GM21825 (cell line): Measurements from ENCODE around the gene TBC1D19.
"Not testable (repeated sequence)": the region's sequence is repeated elsewhere in the genome, so short reads cannot be mapped to it uniquely, and the experiment has no call there.

ENCODE experiments used
- ATAC-seq: cut with Tn5 transposase; IDR thresholded peaks from one replicate; pipeline ENCODE4 v1.9.1; 2021; ENCODE audit warnings: mild to moderate bottlenecking, moderate library complexity; ENCODE audit not compliant: unreplicated experiment

TBC1D19 gene

DNA sequence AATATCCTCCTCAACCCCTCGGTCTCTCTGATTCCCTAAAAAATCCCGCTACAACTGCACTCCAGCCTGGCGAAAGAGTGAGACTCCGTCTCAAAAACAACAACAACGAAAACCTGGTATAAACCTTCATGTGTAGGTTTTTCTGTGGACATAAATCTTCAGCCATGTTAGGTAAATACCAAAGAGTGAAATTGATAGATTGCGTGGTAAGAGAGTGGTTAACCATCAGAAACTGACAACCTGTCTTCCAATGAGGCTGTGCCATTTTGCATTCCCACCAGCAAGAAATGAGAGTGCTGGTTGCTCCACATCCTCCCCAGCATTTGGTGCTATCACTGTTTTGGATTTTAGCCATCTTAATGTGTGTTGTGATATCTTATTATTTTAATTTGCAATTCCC lies 10.9 kb downstream of the TBC1D19 start:
- ATAC-seq: no peak

DNA sequence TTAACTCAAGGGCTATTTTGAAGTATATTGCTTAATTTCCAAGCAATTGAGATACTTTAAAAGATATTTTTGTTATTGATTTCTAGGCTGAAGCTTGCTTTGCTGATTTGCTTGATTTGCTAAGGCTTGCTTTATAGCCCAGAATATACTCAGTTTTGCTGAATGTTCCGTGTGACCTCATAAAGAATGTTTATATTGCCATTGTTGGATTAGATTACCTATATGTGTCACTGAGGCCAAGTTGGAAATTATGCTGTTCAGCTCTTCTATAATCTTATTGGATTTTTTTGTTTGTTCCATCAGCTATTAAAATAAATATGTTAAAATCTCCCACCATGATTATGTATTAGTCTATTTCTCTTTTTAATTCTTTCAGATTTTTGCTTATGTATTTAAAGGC lies 13.0 kb downstream of the TBC1D19 start:
- no peak for ATAC-seq

- no peak for ATAC-seq
These were observed 17.3 kb downstream of the TBC1D19 start for GRCh38 chr4:26601204-26601603.

- ATAC-seq: no peak
These were observed 23.9 kb downstream of the TBC1D19 start for GRCh38 chr4:26607776-26608175.

DNA sequence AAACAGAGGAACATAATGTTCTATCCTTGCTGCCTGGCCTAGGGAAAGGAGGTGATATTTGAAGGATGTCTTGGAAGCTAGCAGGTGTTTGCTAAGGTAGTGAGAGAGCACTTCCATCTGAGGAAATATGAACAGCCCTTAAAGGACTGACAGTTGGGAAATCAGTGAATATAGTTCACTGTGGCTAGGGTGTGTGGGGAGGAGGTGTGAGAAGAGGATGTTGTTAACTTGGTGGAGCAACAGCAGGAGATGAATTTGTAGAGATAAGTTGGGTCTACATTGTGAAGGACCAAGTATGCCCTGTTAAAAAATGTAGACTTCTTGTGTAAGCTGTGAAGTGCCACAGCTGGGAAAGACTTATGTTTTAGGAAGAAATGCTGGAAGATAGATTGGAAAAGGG lies 25.5 kb downstream of the TBC1D19 start:
- ATAC-seq: no peak

- ATAC-seq: no peak
These were observed 26.0 kb downstream of the TBC1D19 start for GRCh38 chr4:26609868-26610267.

DNA sequence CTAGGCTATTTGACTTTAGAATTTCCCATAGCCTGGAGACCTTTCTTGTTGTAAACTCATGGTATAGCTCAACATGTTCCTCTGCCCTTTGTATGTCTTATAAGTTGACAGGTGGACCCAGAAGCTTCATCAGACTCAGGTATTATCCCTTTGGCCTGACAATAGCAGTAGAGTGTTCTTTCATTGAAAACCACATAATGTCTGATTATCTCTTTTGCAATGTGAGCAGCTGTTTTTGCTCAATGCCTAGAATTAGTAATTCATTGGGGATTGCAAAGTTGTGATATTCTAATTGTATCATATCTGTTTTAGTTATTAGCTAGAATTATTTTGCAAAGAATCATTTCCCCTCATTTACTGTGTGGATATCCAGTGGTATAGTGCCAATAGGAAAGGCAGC lies 27.5 kb downstream of the TBC1D19 start:
- ATAC-seq: no peak

DNA sequence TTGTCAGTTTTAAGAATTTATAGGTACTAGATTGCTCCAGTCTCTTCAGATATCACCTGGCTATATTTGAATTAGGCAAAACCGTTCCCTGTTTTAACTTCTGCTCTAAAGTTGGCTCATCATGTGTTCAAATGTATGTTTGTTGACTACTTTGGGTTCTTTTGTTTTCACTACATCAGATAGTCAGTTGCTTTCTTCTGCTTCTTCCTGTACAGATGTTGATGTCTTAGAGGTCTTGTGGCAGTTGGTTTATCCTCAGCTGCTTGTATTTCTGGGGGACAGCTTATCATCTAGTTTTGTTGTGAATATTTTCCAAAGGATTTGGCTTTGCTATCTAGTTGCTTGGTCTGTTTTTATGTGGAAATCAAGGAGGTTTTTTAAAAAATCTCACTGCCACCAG lies 28.0 kb downstream of the TBC1D19 start:
- ATAC-seq: no peak

GRCh38 chr4:26613237-26613636 lies 29.4 kb downstream of the TBC1D19 start:
- no peak for ATAC-seq

GRCh38 chr4:26613735-26614134 lies 29.9 kb downstream of the TBC1D19 start:
- ATAC-seq: no peak

- no peak for ATAC-seq
These were observed 35.9 kb downstream of the TBC1D19 start for GRCh38 chr4:26619784-26620183.

- no peak for ATAC-seq
These were observed 37.5 kb downstream of the TBC1D19 start for GRCh38 chr4:26621366-26621765.

DNA sequence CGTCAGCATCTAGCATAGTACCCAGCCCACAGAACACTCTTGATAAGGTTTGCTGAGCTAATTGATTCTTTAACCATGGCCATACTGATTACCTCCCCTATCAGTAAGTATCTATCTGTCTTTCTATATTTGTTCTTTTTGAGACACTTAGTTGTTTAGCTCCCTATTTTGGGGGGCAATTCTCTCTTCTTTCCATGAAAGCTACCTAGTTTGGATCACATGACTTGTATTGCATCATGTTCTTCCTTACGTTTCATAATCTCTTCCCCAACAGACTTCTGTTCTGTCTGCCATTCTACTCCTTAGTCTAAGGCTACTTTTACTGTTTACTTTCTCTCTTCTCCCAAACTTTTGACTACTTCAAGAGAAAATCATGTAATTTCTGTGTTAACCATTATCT lies 39.0 kb downstream of the TBC1D19 start:
- no peak for ATAC-seq

DNA sequence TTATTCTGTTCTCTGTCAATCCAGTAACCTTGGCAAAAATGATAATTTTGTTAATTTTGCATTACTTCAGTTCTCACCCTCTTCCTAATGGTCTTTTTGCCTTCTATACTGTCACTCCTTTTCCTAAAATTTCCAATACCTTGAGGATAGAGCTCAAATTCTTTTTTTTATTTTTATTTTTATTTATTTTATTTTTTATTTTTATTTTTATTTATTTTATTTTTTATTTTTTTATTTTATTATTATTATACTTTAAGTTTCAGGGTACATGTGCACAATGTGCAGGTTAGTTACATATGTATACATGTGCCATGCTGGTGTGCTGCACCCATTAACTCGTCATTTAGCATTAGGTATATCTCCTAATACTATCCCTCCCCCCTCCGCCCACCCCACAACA lies 42.8 kb downstream of the TBC1D19 start:
- not testable (repeated sequence) for ATAC-seq

DNA sequence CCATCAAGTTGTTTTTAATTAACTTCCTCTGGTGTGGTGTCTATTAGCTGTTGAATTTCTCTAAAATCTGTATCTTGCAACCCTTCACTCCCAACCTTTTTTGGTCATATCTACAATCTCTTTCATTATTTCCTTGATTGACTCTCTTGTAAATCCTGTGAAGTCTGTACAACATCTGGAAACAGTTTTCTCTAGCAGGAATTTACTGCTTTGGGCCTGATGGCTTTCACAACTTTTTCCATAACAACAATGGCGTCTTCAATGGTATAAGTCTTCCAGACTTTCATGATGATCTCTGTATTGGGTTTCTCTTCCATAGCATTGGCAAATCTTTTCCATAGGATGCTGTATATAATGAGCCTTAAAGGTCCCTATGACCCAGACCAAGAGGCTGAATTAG lies 49.0 kb downstream of the TBC1D19 start:
- no peak for ATAC-seq

DNA sequence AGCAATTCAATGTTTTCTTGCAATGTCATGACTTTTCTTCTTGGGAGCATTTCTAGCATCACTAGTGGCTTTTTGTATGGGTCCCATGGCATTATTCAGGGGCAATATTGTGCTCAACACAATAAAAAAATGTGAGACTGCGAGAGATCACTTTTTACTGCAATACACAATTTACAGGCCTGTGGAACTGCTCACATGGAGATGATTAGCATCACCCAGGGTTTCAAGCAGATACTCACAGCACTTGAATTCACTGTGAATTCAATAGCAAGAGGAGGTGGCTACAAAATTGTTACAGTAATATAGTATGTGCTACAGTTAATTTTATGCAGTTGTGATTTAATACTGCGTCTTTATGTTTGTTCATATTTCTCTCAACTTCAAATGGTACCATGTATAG lies 50.4 kb downstream of the TBC1D19 start:
- no peak for ATAC-seq

- no peak for ATAC-seq
These were observed 52.6 kb downstream of the TBC1D19 start for GRCh38 chr4:26636458-26636857.

- ATAC-seq: not testable (repeated sequence)
These were observed 56.8 kb downstream of the TBC1D19 start for GRCh38 chr4:26640639-26641038.

GRCh38 chr4:26647523-26648224 lies 63.8 kb downstream of the TBC1D19 start:
- ATAC-seq: no peak

GRCh38 chr4:26648260-26648659 lies 64.4 kb downstream of the TBC1D19 start:
- no peak for ATAC-seq

DNA sequence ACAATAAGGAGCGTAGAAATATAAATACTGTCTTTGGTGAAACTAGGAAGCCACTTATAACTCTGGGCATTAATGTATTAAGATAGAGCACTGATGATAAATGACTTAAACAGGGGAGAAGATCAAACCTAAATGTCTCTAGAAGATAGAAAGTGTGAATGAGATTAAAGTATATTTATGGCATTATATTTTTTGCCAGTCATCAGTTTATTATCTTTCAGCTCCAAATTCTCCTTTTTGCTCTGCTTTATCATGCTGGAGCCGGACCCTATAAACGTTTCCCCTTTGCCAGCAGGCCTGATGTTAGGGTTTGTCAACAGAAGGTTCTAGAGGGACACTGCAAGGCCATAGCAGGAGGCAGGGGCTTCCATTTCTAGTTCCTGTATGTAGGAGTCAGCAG lies 76.4 kb downstream of the TBC1D19 start:
- ATAC-seq: no peak

- no peak for ATAC-seq
These were observed 80.0 kb downstream of the TBC1D19 start for GRCh38 chr4:26663888-26664287.

- no peak for ATAC-seq
These were observed 87.1 kb downstream of the TBC1D19 start for GRCh38 chr4:26670903-26671537.
